ENCODE measurements around the gene TCF4.

TCF4 gene

DNA sequence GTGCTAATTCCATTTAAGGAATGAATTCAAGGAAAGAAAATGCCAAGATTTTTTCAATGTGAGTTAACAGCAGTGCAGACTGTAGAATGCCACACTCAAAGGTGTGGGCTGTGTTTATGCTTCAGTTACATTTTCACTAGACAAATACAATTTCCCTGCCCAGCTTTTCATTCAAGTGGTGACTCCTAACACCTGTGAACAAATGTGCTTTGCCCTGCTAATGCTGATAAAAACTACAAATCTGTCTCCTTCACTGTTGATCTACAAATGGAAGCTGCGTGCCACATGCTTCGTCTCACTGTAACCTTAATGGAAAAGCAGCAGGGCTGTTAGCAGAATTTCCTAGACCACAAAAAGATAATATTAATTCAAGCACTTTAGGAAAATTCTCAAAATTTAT is 19.8 kb upstream of the TCF4 start:
- CTCF ChIA-PET, result no interaction called here
- no peak for DNase-seq (ENCODE audit: low read depth, low spot score)
- POLR2A ChIA-PET, result no interaction called here
- TF ChIP-seq, protein P1, sequence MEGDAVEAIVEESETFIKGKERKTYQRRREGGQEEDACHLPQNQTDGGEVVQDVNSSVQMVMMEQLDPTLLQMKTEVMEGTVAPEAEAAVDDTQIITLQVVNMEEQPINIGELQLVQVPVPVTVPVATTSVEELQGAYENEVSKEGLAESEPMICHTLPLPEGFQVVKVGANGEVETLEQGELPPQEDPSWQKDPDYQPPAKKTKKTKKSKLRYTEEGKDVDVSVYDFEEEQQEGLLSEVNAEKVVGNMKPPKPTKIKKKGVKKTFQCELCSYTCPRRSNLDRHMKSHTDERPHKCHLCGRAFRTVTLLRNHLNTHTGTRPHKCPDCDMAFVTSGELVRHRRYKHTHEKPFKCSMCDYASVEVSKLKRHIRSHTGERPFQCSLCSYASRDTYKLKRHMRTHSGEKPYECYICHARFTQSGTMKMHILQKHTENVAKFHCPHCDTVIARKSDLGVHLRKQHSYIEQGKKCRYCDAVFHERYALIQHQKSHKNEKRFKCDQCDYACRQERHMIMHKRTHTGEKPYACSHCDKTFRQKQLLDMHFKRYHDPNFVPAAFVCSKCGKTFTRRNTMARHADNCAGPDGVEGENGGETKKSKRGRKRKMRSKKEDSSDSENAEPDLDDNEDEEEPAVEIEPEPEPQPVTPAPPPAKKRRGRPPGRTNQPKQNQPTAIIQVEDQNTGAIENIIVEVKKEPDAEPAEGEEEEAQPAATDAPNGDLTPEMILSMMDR (IDR thresholded peaks at IDR 0.05; ENCODE audit: insufficient read depth, low read length, missing control alignments), result no peak
- H3K4me3 ChIP-seq (ENCODE audit: low read depth, low read length), result no peak overlapping the region

DNA sequence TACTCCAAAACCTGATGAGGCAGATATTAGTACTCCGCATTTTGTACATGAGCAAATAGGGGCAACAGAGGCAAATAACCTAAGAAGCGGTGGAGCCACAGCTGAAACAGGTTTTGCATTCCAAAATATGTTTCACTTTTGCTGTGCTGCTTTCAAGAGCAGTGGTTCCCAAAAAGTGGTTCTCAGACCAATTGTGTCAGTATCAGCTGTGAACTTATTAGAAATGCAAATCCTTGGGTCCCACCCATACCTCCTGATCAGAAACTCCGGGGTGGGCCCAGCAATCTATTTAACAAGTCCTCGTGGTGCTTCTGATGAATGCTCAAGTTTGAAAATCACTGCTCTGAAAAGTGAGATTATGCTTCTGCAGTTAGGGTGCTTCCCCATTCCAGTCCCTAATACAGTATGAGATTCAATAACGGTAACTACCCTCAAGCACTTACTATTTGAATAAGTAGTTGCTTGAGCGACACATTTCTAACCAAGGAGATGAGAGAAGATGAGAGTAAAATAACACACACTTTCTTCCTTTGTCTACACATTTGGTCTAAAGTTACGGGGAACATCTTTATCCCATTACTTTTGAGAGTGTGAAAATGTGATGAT is 17.8 kb upstream of the TCF4 start:
- DNase-seq (ENCODE audit: low read depth, low spot score), result no peak
- TF ChIP-seq, protein P1 (IDR thresholded peaks at IDR 0.05; ENCODE audit: insufficient read depth, low read length, missing control alignments), result no peak
- CTCF ChIA-PET, result no interaction called here
- POLR2A ChIA-PET, result no interaction called here
- H3K4me3 ChIP-seq (ENCODE audit: low read depth, low read length), result no peak overlapping the region

GRCh38 chr18:55603775-55604174 is 15.8 kb upstream of the TCF4 start:
- no peak for DNase-seq (ENCODE audit: low read depth, low spot score)
- no peak overlapping the region for H3K4me3 ChIP-seq (ENCODE audit: low read depth, low read length)
- TF ChIP-seq, protein P1 (IDR thresholded peaks at IDR 0.05; ENCODE audit: insufficient read depth, low read length, missing control alignments), result no peak
- CTCF ChIA-PET, result interaction anchor here (1.2 kb wide), 1 partner anchor 14 kb away, joined by 3 read pairs; no protein-coding TSS in a partner anchor
- POLR2A ChIA-PET, result no interaction called here

DNA sequence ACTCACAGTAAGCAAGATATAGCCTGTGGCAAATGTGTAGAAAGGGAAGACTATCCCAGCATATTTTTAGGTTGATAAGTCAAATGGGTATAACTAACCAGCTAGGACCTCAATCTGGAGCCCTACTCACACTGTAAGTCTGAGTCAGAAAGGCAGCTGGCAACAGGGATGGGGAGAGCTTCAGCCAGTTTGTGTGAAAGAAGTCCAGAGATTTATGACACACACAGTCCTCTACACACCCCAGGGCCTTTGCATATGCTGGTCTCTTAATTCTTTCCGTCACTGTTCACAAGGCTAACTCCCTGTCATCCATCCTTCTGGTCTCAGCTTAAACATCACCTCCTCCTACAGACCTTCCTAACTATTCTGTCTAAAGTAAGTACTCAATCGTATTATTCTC is 5.9 kb upstream of the TCF4 start:
- H3K4me3 ChIP-seq (ENCODE audit: low read depth, low read length), result no peak overlapping the region
- ChIA-PET CTCF (interaction anchor here (0.9 kb wide), 1 partner anchor 179 kb away, joined by 3 read pairs; no protein-coding TSS in a partner anchor), POLR2A (no interaction called here)
- TF ChIP-seq, protein P1 (IDR thresholded peaks at IDR 0.05; ENCODE audit: insufficient read depth, low read length, missing control alignments), result no peak
- no peak for DNase-seq (ENCODE audit: low read depth, low spot score)

DNA sequence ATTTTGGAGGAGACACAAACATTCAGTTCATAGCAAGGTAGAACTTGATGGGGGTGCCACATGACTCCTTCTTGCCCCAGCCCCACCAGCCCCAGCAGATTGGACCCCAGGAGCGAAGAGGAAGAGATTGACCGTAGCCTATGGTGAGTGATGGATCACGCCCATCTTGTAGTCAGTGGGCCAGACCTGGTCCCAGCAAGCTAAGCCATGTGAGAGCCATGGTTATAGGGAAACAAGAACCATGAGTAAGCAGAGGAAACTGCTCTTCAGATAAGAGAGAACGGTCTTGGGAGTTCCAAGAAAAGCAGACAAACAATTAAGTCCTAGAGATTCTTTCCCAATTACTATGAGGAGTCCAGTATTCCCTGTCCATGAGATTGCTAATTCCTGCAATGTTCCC is 4.6 kb upstream of the TCF4 start:
- no peak overlapping the region for H3K4me3 ChIP-seq (ENCODE audit: low read depth, low read length)
- TF ChIP-seq, protein P1 (IDR thresholded peaks at IDR 0.05; ENCODE audit: insufficient read depth, low read length, missing control alignments), result no peak
- ChIA-PET CTCF (no interaction called here), POLR2A (no interaction called here)
- no peak for DNase-seq (ENCODE audit: low read depth, low spot score)

GRCh38 chr18:55592106-55592505 is 4.1 kb upstream of the TCF4 start:
- TF ChIP-seq, protein P1 (IDR thresholded peaks at IDR 0.05; ENCODE audit: insufficient read depth, low read length, missing control alignments), result no peak
- POLR2A ChIA-PET, result no interaction called here
- DNase-seq (ENCODE audit: low read depth, low spot score), result no peak
- CTCF ChIA-PET, result no interaction called here
- H3K4me3 ChIP-seq (ENCODE audit: low read depth, low read length), result no peak overlapping the region
